KOPT-K1 (cell line): ENCODE data around the gene ARID1B.

Source experiments
- H3K27ac ChIP-seq: fragments of 200-600 bp; sonication (generic); 2 replicates; pipeline ENCODE4 v1.5.1; 2016; ENCODE audit warnings: antibody characterized with exemption, mild to moderate bottlenecking, low read depth, low read length; ENCODE audit not compliant: poor library complexity, severe bottlenecking
- H3K36me3 ChIP-seq: fragments of 200-600 bp; sonication (generic); 2 replicates; pipeline ENCODE4 v1.5.1; 2017; ENCODE audit warnings: antibody characterized with exemption, mild to moderate bottlenecking, low read length, moderate library complexity; ENCODE audit not compliant: insufficient read depth
- H3K9me3 ChIP-seq: fragments of 200-600 bp; sonication (generic); 2 replicates; pipeline ENCODE4 v1.5.1; 2017; ENCODE audit warnings: antibody characterized with exemption, low read length, mild to moderate bottlenecking; ENCODE audit not compliant: insufficient read depth, poor library complexity, severe bottlenecking

ARID1B gene

DNA sequence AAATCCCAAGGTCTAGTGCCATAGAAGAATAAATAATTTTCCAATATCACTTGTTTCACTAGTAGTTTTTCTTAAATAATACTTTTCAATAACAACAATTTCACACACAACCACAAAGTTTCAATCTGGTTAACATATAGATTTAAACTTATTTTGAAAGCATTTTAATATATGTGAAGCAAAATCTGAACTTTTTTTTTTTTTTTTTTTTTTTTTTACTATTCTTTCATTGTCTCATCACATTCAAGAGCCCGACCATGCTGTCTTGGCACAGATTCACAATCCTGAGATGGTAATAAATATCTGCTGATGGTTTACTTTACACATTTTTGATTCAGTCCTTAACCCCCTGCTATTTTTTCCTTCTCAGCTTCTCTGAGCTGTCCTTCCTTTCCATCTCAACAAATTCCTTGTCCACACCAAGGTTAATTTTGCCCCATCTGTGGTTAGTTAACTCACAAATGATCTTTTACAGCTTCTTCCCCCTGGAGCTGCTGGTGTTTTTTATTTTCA lies 283.3 kb downstream of the ARID1B start:
- peaks cover 8% of the 10 kb centered on the region for H3K9me3 ChIP-seq
- H3K27ac ChIP-seq, result no peak overlapping the region
- no peaks in the 10 kb centered on the region for H3K36me3 ChIP-seq

DNA sequence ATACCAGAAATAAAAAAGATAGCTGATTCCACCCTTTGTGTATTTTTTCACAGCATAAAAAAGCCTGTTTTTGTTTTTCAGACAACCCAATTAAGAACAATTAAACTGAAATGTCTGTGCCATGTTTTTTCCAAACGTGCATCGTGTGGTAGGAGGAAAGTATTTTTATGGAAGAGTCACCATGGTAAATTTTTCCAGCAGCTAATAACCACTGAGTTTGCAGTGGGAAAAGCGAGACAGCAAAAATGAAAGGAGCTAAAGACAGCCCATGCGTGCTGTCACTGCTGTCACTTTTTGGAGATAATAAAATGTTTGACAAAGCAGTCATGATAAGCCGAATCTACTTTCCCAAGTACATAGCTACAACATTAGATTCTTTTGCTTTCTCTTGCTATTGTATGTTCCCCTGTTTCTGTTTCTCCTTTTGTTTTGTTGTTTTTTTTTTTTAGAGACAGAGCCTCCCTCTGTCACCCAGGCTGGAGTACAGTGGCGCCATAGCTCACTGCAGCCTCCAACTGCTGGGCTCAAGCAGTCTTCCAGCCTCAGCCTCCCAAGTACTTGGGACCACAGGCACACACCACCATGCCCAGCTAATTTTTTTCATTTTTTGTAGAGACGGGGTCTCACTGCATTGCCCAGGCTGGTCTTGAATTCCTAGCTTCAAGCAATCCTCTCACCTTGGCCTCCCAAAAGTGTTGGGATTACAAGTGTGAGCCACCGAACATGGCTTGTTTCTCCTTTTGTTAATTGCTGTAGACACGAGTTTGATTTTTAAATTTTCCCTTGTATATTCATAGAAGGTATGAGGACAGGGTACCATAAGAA lies 284.8 kb downstream of the ARID1B start:
- H3K9me3 ChIP-seq, result no peaks in the 10 kb centered on the region
- no peaks in the 10 kb centered on the region for H3K36me3 ChIP-seq
- no peak overlapping the region for H3K27ac ChIP-seq

GRCh38 chr6:157063176-157063905 lies 286.2 kb downstream of the ARID1B start:
- H3K27ac ChIP-seq, result no peak overlapping the region
- H3K9me3 ChIP-seq, result no peaks in the 10 kb centered on the region

DNA sequence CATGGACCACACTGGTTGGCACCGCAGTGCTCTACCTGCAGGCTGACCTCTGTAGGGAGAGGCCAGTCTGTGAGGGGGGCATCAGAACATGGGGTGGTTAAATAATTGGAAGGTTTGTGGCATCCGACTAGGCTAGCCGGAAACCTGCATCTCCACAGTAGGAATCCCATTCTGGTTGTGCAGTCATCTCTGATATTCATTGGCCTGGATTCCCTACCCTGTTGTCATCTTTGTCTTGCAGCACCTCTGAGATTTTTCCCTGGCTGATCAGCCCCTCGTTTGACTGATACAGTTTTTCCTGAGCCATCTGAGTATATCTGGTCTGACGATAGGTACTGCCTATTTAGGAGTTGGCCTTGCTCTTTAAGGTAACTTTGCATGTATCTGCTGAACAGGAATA lies 286.7 kb downstream of the ARID1B start:
- no peaks in the 10 kb centered on the region for H3K36me3 ChIP-seq
- H3K27ac ChIP-seq, result no peak overlapping the region
- H3K9me3 ChIP-seq, result no peaks in the 10 kb centered on the region

More at GRCh38 chr6:157063176-157063905, 286.2 kb downstream of the ARID1B start:
- H3K36me3 ChIP-seq, result no peaks in the 10 kb centered on the region

- H3K9me3 ChIP-seq, result no peaks in the 10 kb centered on the region
- no peaks in the 10 kb centered on the region for H3K36me3 ChIP-seq
- H3K27ac ChIP-seq, result no peak overlapping the region
These were observed 287.3 kb downstream of the ARID1B start for GRCh38 chr6:157064502-157064901.

GRCh38 chr6:157065366-157065765 lies 288.2 kb downstream of the ARID1B start:
- Histone ChIP-seq H3K27ac (no peak overlapping the region), H3K36me3 (no peaks in the 10 kb centered on the region), H3K9me3 (no peaks in the 10 kb centered on the region)

DNA sequence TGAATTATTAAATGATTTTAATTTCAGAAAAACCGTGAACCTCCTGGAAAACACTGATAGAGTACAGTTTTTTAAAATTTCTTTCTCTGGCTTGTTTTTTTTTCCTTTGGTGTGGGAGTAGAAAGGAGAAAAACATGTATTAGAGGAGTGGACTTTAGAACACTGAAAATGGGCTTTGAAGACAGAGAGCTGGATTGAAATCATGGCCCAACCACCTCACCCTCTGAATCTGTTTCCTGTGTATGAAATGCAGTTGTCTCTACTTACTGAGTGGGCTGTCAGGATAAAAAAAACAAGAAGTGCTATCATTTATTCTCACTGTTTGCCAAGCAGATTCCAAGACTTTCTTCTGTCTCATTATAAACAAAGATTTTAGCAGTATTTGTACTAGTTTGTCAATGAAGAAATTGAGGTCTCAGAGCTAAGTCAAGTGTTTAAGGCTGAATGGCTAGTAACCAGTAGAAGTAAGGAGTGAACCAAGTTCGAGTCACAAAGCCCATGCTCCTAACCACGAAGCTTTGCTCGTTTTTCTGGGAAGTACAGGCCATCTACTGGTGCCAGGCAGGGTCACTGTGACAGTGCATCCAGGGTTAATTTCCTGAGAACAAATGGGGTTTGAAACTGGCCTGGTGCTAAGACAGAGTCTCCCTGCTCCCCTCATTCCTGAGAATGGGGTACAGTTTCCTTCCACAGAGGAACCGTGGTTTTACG lies 289.8 kb downstream of the ARID1B start:
- Histone ChIP-seq H3K9me3 (no peaks in the 10 kb centered on the region), H3K36me3 (no peaks in the 10 kb centered on the region), H3K27ac (no peak overlapping the region)

DNA sequence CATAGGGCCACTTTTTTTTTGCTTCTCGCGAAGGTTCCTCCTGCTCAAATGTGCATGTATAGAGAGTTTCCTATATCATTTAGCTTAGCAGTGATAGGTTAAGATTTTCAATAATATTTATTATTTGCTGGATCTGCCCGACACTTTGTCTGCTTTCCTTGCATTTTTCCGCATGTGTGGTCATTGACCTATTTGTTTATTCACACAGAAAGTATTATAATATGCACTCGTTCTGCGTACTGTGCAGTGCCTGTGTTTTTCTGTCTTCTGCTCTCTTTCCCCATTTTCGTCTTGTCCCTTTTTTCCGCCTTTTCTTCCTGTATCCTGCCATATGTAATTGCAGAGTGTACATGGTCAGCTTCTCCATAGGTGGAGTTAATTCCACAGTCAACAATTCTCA lies 290.3 kb downstream of the ARID1B start:
- Histone ChIP-seq H3K27ac (no peak overlapping the region), H3K36me3 (no peaks in the 10 kb centered on the region), H3K9me3 (no peaks in the 10 kb centered on the region)

DNA sequence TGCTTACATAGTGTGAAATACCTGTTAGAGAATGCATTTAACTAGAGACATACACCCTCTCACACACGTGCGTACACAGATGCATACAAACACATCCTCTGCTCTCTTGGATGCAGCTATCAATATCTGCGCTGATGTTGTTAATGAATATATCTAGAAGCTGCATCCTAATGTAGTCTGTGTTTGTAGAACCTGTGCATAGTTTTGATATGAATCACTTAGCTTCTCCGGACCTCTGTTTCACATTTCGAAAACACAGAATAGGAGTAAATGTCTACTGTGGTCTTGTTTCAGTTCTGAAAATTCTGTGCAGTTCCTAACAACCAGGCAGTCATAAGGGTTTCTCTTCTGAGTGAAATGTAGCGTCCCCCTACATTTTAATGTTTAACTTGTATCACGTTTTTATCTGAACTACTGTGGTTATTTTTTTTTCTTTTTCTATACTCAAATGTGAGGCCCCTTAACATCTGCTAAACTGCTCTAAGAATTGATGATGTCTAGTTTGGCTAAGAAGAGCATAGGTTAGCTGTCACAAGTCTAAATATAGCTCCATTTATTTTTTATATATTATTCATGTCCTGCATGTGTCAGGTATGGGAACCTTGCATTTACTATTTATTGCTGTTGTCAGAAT lies 291.6 kb downstream of the ARID1B start:
- Histone ChIP-seq H3K27ac (no peak overlapping the region), H3K9me3 (no peaks in the 10 kb centered on the region), H3K36me3 (peaks cover 4% of the 10 kb centered on the region)

- no peaks in the 10 kb centered on the region for H3K9me3 ChIP-seq
- H3K27ac ChIP-seq, result no peak overlapping the region
- H3K36me3 ChIP-seq, result peaks cover 6% of the 10 kb centered on the region
These were observed 292.4 kb downstream of the ARID1B start for GRCh38 chr6:157069585-157069984.

GRCh38 chr6:157070403-157071107 lies 293.4 kb downstream of the ARID1B start:
- Histone ChIP-seq H3K9me3 (no peaks in the 10 kb centered on the region), H3K36me3 (peaks cover 6% of the 10 kb centered on the region), H3K27ac (no peak overlapping the region)

GRCh38 chr6:157072128-157072527 lies 294.9 kb downstream of the ARID1B start:
- peaks cover 6% of the 10 kb centered on the region for H3K36me3 ChIP-seq
- H3K27ac ChIP-seq, result no peak overlapping the region
- no peaks in the 10 kb centered on the region for H3K9me3 ChIP-seq

DNA sequence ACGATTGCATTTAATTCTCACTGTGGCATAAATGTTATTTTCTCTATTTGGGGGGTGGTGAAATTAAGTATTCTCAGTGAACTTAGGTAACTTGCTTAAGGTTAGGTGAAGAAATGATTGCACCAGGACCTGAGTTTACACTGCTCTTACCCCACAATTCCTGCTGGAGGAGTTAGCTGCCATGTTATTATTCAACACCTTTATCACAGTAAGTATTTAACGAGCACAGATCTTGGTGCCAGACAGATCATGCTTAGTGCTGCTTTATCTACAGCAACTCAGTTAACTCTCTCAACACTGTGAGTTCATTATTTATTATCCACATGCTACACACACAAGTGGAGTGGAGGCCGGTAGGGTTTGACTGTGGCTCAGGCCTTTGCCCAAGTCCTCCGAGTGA lies 296.4 kb downstream of the ARID1B start:
- Histone ChIP-seq H3K36me3 (peaks cover 6% of the 10 kb centered on the region), H3K9me3 (no peaks in the 10 kb centered on the region), H3K27ac (no peak overlapping the region)

GRCh38 chr6:157074969-157075368 lies 297.8 kb downstream of the ARID1B start:
- H3K36me3 ChIP-seq, result peaks cover 6% of the 10 kb centered on the region
- no peak overlapping the region for H3K27ac ChIP-seq

More at GRCh38 chr6:157074969-157075368, 297.8 kb downstream of the ARID1B start:
- H3K9me3 ChIP-seq, result no peaks in the 10 kb centered on the region
